Measurements from ENCODE around the gene POU2AF3. TPM values are rescaled to one million over a fixed set of nuclear protein-coding genes. Genes with fewer than 3 reads are reported as not detected.
A peak's percentile ranks its signal among the peaks of the same experiment; 100 is the strongest.
"Not testable (repeated sequence)": the region's sequence is repeated elsewhere in the genome, so short reads cannot be mapped to it uniquely, and the experiment has no call there.

POU2AF3 gene
- total RNA-seq, 4 donors from 2014 or later = 0.50 to 4.7 (median 0.84) TPM; not detected in 1

GRCh38 chr11:111264646-111265045 is 33.7 kb upstream of the POU2AF3 start:
- no peak for DNase-seq (ENCODE audit: low spot score)
- no peak for TF ChIP-seq CTCF (IDR thresholded peaks at IDR 0.05)
- ATAC-seq (ENCODE audit: low FRiP score) = no peak

GRCh38 chr11:111265421-111265820 is 32.9 kb upstream of the POU2AF3 start:
- no peak for TF ChIP-seq CTCF (IDR thresholded peaks at IDR 0.05)
- DNase-seq (ENCODE audit: low spot score) (no peak), ATAC-seq (ENCODE audit: low FRiP score) (no peak)

DNA sequence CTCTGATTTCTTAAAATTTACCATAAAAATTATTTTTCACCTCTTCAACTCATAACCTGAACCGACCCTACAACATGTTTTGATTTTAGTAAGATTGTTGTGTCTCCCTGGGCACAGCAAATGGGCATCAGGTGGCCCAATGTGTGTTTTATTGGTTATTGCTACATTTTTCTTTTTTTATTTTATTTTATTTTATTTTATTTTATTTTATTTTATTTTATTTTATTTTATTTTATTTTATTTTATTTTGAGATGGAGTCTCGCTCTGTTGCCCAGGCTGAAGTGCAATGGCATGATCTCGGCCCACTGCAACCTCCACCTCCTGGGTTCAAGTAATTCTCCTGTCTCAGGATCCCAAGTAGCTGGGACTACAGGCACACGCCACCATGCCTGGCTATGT is 30.0 kb upstream of the POU2AF3 start:
- DNase-seq (ENCODE audit: low spot score) = not testable (repeated sequence)

DNA sequence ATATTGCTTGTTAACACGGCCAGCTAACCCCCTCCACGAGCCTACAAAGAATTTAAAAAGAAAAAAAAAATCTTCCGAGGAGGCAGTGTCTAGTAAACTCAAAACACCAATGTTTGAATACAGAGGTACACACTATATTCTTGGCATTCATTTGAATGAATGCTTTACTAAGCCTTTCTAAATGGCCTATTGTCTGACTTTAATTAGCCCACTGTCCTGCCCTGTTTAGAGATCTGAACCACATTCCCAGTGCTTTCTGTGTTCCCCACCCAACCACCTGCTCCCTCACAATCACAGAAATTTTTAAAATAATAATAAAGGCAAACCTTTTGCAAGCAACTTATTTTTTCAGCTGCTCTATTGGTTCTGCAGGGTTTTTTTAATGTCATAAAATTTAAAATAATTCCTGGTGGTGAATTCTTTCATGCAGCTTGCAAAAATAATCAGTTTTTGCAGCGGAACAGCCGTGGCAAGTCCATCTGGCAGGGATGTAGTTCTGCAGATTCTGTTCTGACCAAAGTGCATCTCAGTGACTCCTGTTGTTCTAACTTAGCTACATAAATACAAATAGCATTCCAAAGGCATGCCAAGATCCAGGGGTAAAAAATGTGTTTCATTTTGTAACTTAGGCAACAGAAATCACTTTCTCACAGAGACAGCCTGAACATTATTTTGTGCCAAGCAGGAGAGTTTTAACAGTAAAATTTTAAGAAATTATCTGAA is 29.0 kb upstream of the POU2AF3 start:
- ATAC-seq (ENCODE audit: low FRiP score) (no peak), DNase-seq (ENCODE audit: low spot score) (no peak)
- TF ChIP-seq CTCF (IDR thresholded peaks at IDR 0.05) = no peak

More for the DNA sequence above, 30.0 kb upstream of the POU2AF3 start:
- not testable (repeated sequence) for ATAC-seq (ENCODE audit: low FRiP score)

- no peak for TF ChIP-seq CTCF (IDR thresholded peaks at IDR 0.05)
- no peak for DNase-seq (ENCODE audit: low spot score)
- no peak for ATAC-seq (ENCODE audit: low FRiP score)
Observed at GRCh38 chr11:111272420-111272819, 25.9 kb upstream of the POU2AF3 start.

DNA sequence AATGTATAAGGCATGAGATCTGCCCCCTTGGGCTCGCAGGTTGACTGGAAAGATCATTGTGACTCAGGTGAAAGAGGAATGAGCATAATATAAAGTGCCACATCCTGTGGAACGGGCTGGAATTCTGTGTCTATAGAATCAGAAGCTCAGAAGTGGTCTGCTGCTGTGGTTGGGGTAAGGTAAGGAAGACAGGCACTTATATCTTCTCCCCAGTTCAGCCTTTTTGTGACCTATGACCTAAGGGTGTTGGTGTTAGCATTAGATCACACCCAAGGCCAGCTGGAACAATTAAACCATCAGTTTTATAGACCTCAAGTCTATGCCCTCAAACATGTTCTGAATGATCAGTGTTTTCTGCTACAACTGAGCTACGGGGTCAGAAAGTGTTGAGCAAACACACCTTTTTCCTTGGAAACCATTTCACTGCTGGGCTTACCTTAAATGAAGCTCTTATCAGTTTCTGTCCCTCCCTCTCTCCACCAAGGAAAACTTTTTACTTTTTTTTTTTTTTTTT is 15.7 kb upstream of the POU2AF3 start:
- DNase-seq (ENCODE audit: low spot score) (no peak), ATAC-seq (ENCODE audit: low FRiP score) (no peak)
- no peak for TF ChIP-seq CTCF (IDR thresholded peaks at IDR 0.05)

DNA sequence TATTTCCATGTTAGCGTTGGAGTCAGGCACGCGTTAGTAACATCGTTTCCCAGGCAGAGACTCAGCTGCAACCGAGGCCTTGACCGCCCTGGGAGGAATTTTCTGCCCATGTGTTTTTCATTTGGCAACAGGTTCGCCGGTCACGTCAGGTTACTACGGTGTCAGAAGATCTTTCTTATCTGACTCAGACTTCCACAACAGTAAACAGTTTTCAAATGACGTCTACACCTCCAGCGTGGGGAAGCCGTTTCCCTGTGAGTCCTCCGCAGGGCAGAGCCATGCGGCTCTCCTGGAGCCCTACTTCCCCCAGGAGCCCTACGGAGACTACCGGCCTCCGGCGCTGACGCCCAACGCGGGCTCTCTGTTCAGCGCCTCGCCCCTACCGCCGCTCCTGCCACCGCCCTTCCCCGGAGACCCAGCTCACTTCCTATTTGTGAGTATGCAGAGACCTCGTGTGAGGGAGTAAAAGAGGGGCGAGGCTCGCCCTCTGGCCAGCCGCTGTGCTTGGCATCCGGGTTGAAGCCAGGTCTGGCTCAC is 14.3 kb upstream of the POU2AF3 start:
- DNase-seq (ENCODE audit: low spot score) (no peak), ATAC-seq (ENCODE audit: low FRiP score) (peak; percentile 56)
- no peak for TF ChIP-seq CTCF (IDR thresholded peaks at IDR 0.05)
